Measurements from ENCODE around the gene KLHDC4. TPM values are rescaled to one million over a fixed set of nuclear protein-coding genes. Genes with fewer than 3 reads are reported as not detected.
A peak's percentile ranks its signal among the peaks of the same experiment; 100 is the strongest.

The KLHDC4 gene
- 106 and 116 TPM in 2 replicates for total RNA-seq (2013; cell fraction: nucleolus; rRNA removed)
- total RNA-seq (2014; rRNA removed) (34.0 and 36.6 TPM in 2 replicates), total RNA-seq (2014; rRNA removed; fragmentation: Illumina TruSeq; extraction: Trizol) (24.2 and 26.1 TPM in 2 replicates), total RNA-seq (2021) (54.8 and 62.1 TPM in 2 replicates), polyA plus RNA-seq (2011; rRNA removed) (13.4 and 20.3 TPM in 2 replicates), polyA plus RNA-seq (2014; fragmentation: Illumina TruSeq; extraction: Trizol) (25.7 and 34.3 TPM in 2 replicates), polyA plus RNA-seq (2014; fragmentation: Nextera tagmentation; extraction: Ambion mirVana) (1 to 10 TPM in 1 of 2 experiments, under 1 TPM in 1; 0.80 to 4.1 TPM), polyA plus RNA-seq (2014; rRNA removed) (39.1 and 59.3 TPM in 2 replicates), polyA plus RNA-seq (2016; fragmentation: Nextera tagmentation; extraction: Ambion mirVana) (10 to 100 TPM; 31.6 to 37.1 TPM), polyA minus RNA-seq (2011; rRNA and poly(A)+ RNA removed) (17.8 and 26.1 TPM in 2 replicates), Bru-seq, nascent RNA (percentile 71 among the genes with signal in this experiment), BruChase-seq, experiment 1, labeled RNA remaining after a 6-hour chase (percentile 91 among the genes with signal in this experiment), BruChase-seq, experiment 2, labeled RNA remaining after a 2-hour chase (percentile 83 among the genes with signal in this experiment)
- 13.3 TPM for polyA plus RNA-seq (2011; ENCODE audit: low read depth)
- polyA plus RNA-seq (2011; cell fraction: cytosol; rRNA removed) = 24.3 and 37.2 TPM in 2 replicates
- polyA plus RNA-seq (2011; cell fraction: nucleus; rRNA removed) = 74.9 and 135 TPM in 2 replicates
- 33.1 and 37.7 TPM in 2 replicates for polyA plus RNA-seq (2012)
- 9.1 and 10.4 TPM in 2 replicates for polyA minus RNA-seq (2011; cell fraction: cytosol; rRNA and poly(A)+ RNA removed)
- 19.5 and 42.4 TPM in 2 replicates for polyA minus RNA-seq (2011; cell fraction: nucleus; rRNA and poly(A)+ RNA removed)
- long read RNA-seq, experiment 1, full-length matches to known transcripts = 22 of 35 reads
- long read RNA-seq, experiment 1, partial matches to known transcripts = 4 of 35 reads
- long read RNA-seq, experiment 1, other reads (novel, unspliced or antisense) = 9 of 35 reads
- long read RNA-seq, experiment 2, transcript KLHDC4-203 (11 exons, 1,821 nt) = minor isoform, 6 of 131 reads
- long read RNA-seq, experiment 2, transcript KLHDC4-201 (12 exons, 1,886 nt) = major isoform, 70 of 131 reads
- long read RNA-seq, experiment 2, partial matches to known transcripts = 14 of 131 reads
- long read RNA-seq, experiment 2, other reads (novel, unspliced or antisense) = 41 of 131 reads

- peaks cover 32% of the 10 kb centered on the region for H3K79me2 ChIP-seq (ENCODE audit: control insufficient read depth, insufficient read depth, low read length)
- no peaks in the 10 kb centered on the region for H4K20me1 ChIP-seq (ENCODE audit: control insufficient read depth, insufficient read depth)
- H3K4me1 ChIP-seq (ENCODE audit: control insufficient read depth, insufficient read depth, low read length) = peaks cover 6% of the 10 kb centered on the region
- intact Hi-C loops (cut with micrococcal nuclease; ENCODE audit: unreplicated experiment) (loop anchor here (5.0 to 10.0 kb wide), 3 partner anchors 64 to 374 kb away; partner anchors contain the start of gene MAP1LC3B), in situ Hi-C loops (cut with MboI) (no loop called here)
- POLR2A ChIA-PET = interaction anchor here (1.3 to 1.4 kb wide), 4 partner anchors 9 to 382 kb away, joined by 3 to 5 read pairs (median 3); partner anchors contain the start of gene FBXO31
- peak; percentile 38 for DNase-seq (ENCODE audit: low read depth, low spot score)
- CTCF ChIA-PET = interaction anchor here (1.1 to 1.9 kb wide), 6 partner anchors 9 to 137 kb away, joined by 3 to 6 read pairs (median 4); no protein-coding TSS in a partner anchor
- H3K27me3 ChIP-seq (replicated peaks in 1 of 2; ENCODE audit: control insufficient read depth in 2 of 2, insufficient read depth in 2 of 2, low read length in 1 of 2) = no peaks in the 10 kb centered on the region
- H3K36me3 ChIP-seq (ENCODE audit: control insufficient read depth in 2 of 2, insufficient read depth in 2 of 2, low read length in 1 of 2) = peaks cover 4% of the 10 kb centered on the region in 2 experiments; a peak in 3 of 4 replicates
- BruUV-seq (replicated peaks) = TSS peak; percentile 94
- no peaks in the 10 kb centered on the region for H3K9me3 ChIP-seq (replicated peaks; ENCODE audit: control insufficient read depth, insufficient read depth, low read length)
- peak; percentile 77 for FAIRE-seq
- peak within 1 kb of the TSS; percentile 89 for H3K4me3 ChIP-seq
- under 1% methylated on average over 53 of the region's 60 CpGs for WGBS (ENCODE audit: insufficient coverage, insufficient replicate concordance, low lambda C conversion rate, missing lambda C conversion rate)
- peak within 1 kb of the TSS; percentile 99 for H3K4me2 ChIP-seq (ENCODE audit: control insufficient read depth, insufficient read depth)
- peak; percentile 90 for ATAC-seq
- peak within 1 kb of the TSS; percentile 93 for H3K27ac ChIP-seq (ENCODE audit: control insufficient read depth, insufficient read depth)
- H3K9ac ChIP-seq (ENCODE audit: control insufficient read depth, insufficient read depth, low read length) = peak within 1 kb of the TSS; percentile 94
- H2AFZ ChIP-seq (ENCODE audit: control insufficient read depth, low read depth, low read length) = peak within 1 kb of the TSS; percentile 86
- SMC1A ChIA-PET (ENCODE audit: uncharacterized antibody, unreplicated experiment) = interaction anchor here (0.5 to 1.6 kb wide), 4 partner anchors 13 to 106 kb away, joined by 3 to 7 read pairs (median 4); no protein-coding TSS in a partner anchor
- RAD21 ChIA-PET (ENCODE audit: unreplicated experiment) = interaction anchor here (0.9 to 1.2 kb wide), 4 partner anchors 13 to 109 kb away, joined by 3 to 6 read pairs (median 3); no protein-coding TSS in a partner anchor
- peak; percentile 73; the same call in 1 of the 2 replicates for TF ChIP-seq CBFB (IDR thresholded peaks at IDR 0.05; ENCODE audit: low read depth)
- no peak for TF ChIP-seq NRF1 (conservative IDR thresholded peaks at IDR 0.05; ENCODE audit: low read depth, low read length)
- no peak for TF ChIP-seq HSF1 (IDR thresholded peaks at IDR 0.05; ENCODE audit: low read depth, low read length)
- TF ChIP-seq SMAD1 (IDR thresholded peaks at IDR 0.05; ENCODE audit: low read depth, partially characterized antibody) = peak; percentile 32
- peak; percentile 67; the same call in 1 of the 2 replicates for TF ChIP-seq TARDBP (IDR thresholded peaks at IDR 0.05; ENCODE audit: borderline replicate concordance)
- peak; percentile 71 for TF ChIP-seq IKZF1 (conservative IDR thresholded peaks at IDR 0.05)
- TF ChIP-seq EGR1 (IDR thresholded peaks at IDR 0.05; ENCODE audit: borderline replicate concordance in 1 of 2, low read depth in 2 of 2, low read length in 2 of 2) = 0 out of 3 replicates have a peak, but pooled peaks of 1 of the 2 experiments have one; percentile 17
- TF ChIP-seq TBL1XR1 (IDR thresholded peaks at IDR 0.05; ENCODE audit: low read depth, low read length) = no peak
- TF ChIP-seq, protein P1, sequence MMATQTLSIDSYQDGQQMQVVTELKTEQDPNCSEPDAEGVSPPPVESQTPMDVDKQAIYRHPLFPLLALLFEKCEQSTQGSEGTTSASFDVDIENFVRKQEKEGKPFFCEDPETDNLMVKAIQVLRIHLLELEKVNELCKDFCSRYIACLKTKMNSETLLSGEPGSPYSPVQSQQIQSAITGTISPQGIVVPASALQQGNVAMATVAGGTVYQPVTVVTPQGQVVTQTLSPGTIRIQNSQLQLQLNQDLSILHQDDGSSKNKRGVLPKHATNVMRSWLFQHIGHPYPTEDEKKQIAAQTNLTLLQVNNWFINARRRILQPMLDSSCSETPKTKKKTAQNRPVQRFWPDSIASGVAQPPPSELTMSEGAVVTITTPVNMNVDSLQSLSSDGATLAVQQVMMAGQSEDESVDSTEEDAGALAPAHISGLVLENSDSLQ (IDR thresholded peaks at IDR 0.05) = no peak
- TF ChIP-seq PAX8 (IDR thresholded peaks at IDR 0.05) = peak; percentile 27; the same call in 1 of the 2 replicates
- peak; percentile 94 for TF ChIP-seq GABPA (IDR thresholded peaks at IDR 0.05; ENCODE audit: low read depth)
- peak; percentile 92 for TF ChIP-seq MXI1 (IDR thresholded peaks at IDR 0.05; ENCODE audit: low read depth, low read length)
- peak; percentile 92 for TF ChIP-seq RELB (IDR thresholded peaks at IDR 0.05; ENCODE audit: low read depth)
Observed at GRCh38 chr16:87765776-87766484, at the start of gene KLHDC4. KLHDC4 (minus strand) TSS chr16:87765986; CDS start chr16:87765890, 96 bp downstream.

Data from GM12878 (cell line).